Cardiac fibroblast (primary cell): Measurements from ENCODE around the gene EDAR.

Experiments used
- DNase-seq, 2 donors: peaks; one replicate each; pipeline versions ENCODE4 v3.0.0 to v3.0.0-alpha.2; 2010; ENCODE audit warnings: low read depth in 2 of 2
- H3K4me3 ChIP-seq, 2 donors: replicated peaks in 1 of 2; 1 replicate in 1 of 2; 2 replicates in 1 of 2; pipeline ENCODE4 v1.5.1; 2011; ENCODE audit warnings: low read depth in 2 of 2, low read length in 2 of 2, mild to moderate bottlenecking in 2 of 2, moderate library complexity in 1 of 2
- TF ChIP-seq, protein P1 (sequence below): IDR thresholded peaks from one replicate; pipeline ENCODE4 v1.5.1; 2011; ENCODE audit warnings: low read depth, mild to moderate bottlenecking, low read length, inconsistent platforms

The EDAR gene

DNA sequence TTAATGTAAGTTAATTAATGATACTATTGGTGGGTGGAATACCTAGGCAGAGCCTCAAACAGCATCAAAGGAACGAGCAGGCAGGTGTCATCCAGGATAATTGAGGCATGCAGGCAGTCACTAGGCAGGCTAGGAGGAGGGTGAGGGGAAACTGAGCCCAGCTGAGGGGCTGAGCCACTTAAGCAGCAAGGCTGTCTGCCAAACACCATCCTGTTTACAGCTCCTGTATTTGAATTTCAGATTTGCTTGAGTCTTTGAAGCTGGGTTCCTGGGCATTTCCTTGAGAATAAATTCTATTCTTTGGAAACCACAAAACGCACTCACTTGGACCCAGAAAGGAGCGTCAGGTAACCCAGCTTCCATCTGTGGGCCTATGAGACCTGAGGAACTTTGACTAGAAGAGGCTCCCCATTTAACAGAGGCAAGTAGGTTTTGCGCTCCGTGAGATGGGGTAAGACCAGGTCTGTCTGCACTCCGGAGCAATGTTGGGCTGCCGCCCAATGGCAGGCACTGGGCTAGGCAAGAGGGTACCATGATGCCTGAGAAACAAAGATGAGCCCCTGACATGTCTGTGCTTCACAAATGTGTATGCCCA lies 2.0 kb downstream of the EDAR start:
- no peak for DNase-seq
- TF ChIP-seq, protein P1, sequence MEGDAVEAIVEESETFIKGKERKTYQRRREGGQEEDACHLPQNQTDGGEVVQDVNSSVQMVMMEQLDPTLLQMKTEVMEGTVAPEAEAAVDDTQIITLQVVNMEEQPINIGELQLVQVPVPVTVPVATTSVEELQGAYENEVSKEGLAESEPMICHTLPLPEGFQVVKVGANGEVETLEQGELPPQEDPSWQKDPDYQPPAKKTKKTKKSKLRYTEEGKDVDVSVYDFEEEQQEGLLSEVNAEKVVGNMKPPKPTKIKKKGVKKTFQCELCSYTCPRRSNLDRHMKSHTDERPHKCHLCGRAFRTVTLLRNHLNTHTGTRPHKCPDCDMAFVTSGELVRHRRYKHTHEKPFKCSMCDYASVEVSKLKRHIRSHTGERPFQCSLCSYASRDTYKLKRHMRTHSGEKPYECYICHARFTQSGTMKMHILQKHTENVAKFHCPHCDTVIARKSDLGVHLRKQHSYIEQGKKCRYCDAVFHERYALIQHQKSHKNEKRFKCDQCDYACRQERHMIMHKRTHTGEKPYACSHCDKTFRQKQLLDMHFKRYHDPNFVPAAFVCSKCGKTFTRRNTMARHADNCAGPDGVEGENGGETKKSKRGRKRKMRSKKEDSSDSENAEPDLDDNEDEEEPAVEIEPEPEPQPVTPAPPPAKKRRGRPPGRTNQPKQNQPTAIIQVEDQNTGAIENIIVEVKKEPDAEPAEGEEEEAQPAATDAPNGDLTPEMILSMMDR = no peak
- H3K4me3 ChIP-seq = no peak overlapping the region

DNA sequence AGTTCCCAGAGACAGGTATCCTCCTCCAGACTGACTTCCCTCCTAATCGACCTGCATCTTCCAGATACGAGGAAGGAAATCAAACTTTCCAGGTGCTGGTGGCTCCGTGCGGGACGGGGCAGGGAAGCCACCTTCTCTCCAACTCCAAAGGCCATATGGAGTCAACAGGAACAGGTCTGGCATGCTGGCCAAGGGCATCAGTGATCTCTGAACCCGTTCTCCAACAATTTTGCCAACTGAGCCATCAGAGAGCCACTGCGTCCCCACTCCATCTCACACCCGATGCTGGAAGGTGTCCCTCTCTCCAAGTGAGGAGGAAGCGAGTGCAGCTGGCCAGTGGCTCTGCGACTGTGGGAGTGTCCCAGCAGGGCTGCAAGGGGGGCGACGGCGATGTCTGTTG lies 5.4 kb downstream of the EDAR start:
- no peak overlapping the region for H3K4me3 ChIP-seq
- no peak for DNase-seq
- TF ChIP-seq, protein P1 = no peak

DNA sequence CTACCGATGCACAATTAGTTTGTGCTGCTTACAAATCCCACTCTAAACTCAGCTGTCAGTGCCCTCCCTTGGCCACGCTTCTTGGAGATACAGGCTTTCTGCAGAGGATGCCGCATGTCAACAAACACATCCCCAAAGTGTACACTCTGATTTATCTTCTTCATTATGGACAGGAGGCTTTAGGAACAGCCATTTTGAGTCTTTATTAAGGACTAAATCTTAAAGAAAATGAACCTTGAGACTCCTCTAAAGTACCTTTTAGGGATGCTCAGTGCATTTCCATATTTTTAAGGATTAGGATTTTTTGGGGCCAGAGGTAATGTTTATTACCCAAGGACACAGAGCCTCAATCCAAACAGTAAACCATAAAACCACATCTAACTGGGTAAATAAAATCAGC lies 6.0 kb downstream of the EDAR start:
- TF ChIP-seq, protein P1 = no peak
- no peak overlapping the region for H3K4me3 ChIP-seq
- DNase-seq = no peak

DNA sequence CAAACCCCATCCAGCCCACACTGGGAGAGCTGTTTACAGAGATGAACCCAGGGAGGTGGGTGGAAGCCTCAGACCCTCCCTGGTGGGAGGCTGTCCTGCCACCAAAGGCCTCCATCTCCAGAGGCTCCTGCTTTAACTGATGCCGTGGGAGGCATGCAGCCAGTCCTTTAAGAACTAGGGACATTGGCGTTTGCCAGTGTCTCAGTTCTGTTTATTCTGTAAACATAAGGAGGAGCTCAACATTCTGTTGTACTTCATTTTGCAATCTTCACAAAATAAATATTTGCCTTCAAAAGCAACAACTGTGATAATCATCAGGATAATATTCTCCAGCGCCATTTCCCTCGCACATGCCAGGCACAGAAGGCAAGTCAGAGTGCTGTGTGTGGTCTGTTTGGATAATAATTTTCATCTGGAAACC lies 6.8 kb downstream of the EDAR start:
- TF ChIP-seq, protein P1 = no peak
- no peak overlapping the region for H3K4me3 ChIP-seq
- no peak for DNase-seq

DNA sequence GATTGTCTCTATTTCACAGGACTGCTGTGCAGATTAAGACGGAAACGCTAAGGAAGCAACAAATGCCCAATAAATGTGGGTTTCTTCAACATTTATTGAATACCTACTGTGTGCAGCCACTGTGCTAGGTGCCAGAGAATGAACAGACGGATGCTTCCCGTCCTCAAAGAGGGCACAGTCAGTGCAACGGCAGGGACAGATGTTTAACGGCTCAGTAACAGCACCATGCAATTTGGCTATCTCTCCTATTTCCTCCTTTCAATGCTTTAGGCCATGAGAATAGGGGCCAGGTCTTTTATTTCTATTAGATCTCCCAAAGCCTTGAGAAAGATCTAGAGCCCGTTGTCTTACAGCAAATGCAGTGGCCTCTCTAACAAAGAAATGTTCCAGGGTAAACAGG lies 7.2 kb downstream of the EDAR start:
- H3K4me3 ChIP-seq = no peak overlapping the region
- TF ChIP-seq, protein P1 = no peak
- no peak for DNase-seq

DNA sequence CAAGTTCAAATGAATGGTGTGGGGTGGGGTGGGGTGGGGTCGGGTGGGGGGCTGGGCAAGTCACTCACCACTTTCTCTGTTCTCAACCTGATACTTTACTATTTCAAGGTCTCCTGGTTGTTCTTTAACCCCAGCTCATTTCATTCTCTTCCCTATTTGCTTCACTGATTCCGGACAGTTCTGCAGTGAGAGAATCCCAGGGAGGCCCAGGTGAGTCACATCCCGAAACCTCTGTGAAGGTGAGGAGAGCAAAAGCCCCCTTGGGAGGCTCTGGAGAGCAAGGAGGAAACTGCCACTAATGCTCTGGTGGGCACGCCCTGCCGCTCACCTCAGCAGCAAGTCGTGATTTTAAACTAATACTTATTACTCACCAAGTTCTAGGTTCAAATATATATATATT lies 8.9 kb downstream of the EDAR start:
- no peak overlapping the region for H3K4me3 ChIP-seq
- TF ChIP-seq, protein P1 = no peak

DNA sequence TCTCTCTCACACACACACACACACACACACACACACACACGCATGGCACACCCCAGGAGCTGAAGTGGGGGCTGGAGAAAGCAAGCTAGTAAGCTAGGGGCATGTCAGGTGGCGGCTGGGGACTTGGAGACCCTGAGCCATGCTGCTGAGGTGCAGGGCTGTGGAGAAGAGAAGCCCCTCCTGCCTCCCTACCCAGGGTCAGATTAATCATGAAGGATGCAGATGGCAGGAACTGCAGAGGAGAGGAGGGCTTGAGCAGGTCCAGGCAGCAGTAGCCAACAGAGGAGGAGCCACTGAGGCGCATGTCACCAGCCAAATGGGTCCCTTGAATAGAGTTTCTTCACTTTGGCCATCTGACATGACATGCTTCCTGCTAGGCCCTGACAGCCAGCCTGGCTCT lies 9.6 kb downstream of the EDAR start:
- TF ChIP-seq, protein P1 = no peak
- no peak for DNase-seq
- H3K4me3 ChIP-seq = no peak overlapping the region

More for the DNA sequence above, 8.9 kb downstream of the EDAR start:
- DNase-seq = no peak
